Prostate gland (tissue), 2 donors: Measurements from ENCODE around the gene RHEB.

ENCODE experiments used
- CTCF ChIP-seq, 4 experiments: fragments of 200-600 bp in 2 of 4; fragments of 450-650 bp in 2 of 4; sonication (generic) in 2 of 4; IDR thresholded peaks; 1 replicate in 3 of 4; 2 replicates in 1 of 4; pipeline ENCODE4 v1.5.1; 2016 to 2019; ENCODE audit warnings: antibody characterized with exemption in 4 of 4, mild to moderate bottlenecking in 2 of 4, moderate library complexity in 2 of 4
- POLR2A ChIP-seq: fragments of 450-650 bp; IDR thresholded peaks from one replicate; pipeline ENCODE4 v1.6.1; 2016; ENCODE audit warnings: antibody characterized with exemption, mild to moderate bottlenecking

GRCh38 chr7:151455690-151456089 is 64.0 kb downstream of the RHEB start:
- no peak for TF ChIP-seq CTCF (IDR thresholded peaks at IDR 0.05)
- TF ChIP-seq POLR2A, result no peak
